HEK293T (cell line): Measurements from ENCODE around the gene PCNP.
"Not testable (repeated sequence)": the region's sequence is repeated elsewhere in the genome, so short reads cannot be mapped to it uniquely, and the experiment has no call there.

Experiments
- CTCF ChIA-PET: fragments of 350-600 bp; formaldehyde crosslinking; extraction: SDS; loops from one replicate; lab custom pipeline; 2021; ENCODE audit warnings: antibody characterized with exemption, inconsistent platforms; lab: Yijun Ruan, JAX
- POLR2A ChIA-PET: fragments of 350-600 bp; formaldehyde crosslinking; extraction: SDS; loops from one replicate; lab custom pipeline; 2020; ENCODE audit warnings: antibody characterized with exemption, inconsistent platforms; lab: Yijun Ruan, JAX
- DNase-seq: peaks from one replicate; pipeline ENCODE4 v3.0.0; 2012; ENCODE audit warnings: mixed read lengths; ENCODE audit errors: extremely low spot score
- ARNT ChIP-seq: fragments of 450-650 bp; IDR thresholded peaks from 2 replicates; pipeline ENCODE4 v1.6.1; 2017; ENCODE audit warnings: mild to moderate bottlenecking
- BHLHE40 ChIP-seq: fragments of 450-650 bp; IDR thresholded peaks from 2 replicates; pipeline ENCODE4 v1.6.1; 2016; ENCODE audit warnings: mild to moderate bottlenecking, moderate library complexity, borderline replicate concordance
- CTBP1 ChIP-seq: fragments of 450-650 bp; IDR thresholded peaks from 2 replicates; pipeline ENCODE4 v1.6.1; 2016; ENCODE audit warnings: borderline replicate concordance
- ELF4 ChIP-seq: fragments of 450-650 bp; IDR thresholded peaks from 2 replicates; pipeline ENCODE4 v1.6.1; 2017; ENCODE audit warnings: antibody characterized with exemption
- FOXA1 ChIP-seq: fragments of 450-650 bp; IDR thresholded peaks from 2 replicates; pipeline ENCODE4 v1.6.1; 2016; ENCODE audit warnings: mild to moderate bottlenecking
- FOXK2 ChIP-seq: fragments of 450-650 bp; IDR thresholded peaks from 2 replicates; pipeline ENCODE4 v1.6.1; 2016; ENCODE audit warnings: mild to moderate bottlenecking
- FOXM1 ChIP-seq: fragments of 450-650 bp; IDR thresholded peaks from 2 replicates; pipeline ENCODE4 v1.6.1; 2017; ENCODE audit warnings: mild to moderate bottlenecking, borderline replicate concordance
- HDGF ChIP-seq: fragments of 450-650 bp; IDR thresholded peaks from 2 replicates; pipeline ENCODE4 v1.6.1; 2017; ENCODE audit warnings: antibody characterized with exemption, borderline replicate concordance
- L3MBTL2 ChIP-seq: fragments of 450-650 bp; conservative IDR thresholded peaks from 2 replicates; pipeline ENCODE4 v1.6.1; 2016; ENCODE audit warnings: mild to moderate bottlenecking
- LEF1 ChIP-seq: fragments of 450-650 bp; IDR thresholded peaks from 2 replicates; pipeline ENCODE4 v1.6.1; 2017; ENCODE audit warnings: mild to moderate bottlenecking, borderline replicate concordance
- NFRKB ChIP-seq: fragments of 450-650 bp; IDR thresholded peaks from 2 replicates; pipeline ENCODE4 v1.6.1; 2016; ENCODE audit warnings: mild to moderate bottlenecking, moderate library complexity
- SP1 ChIP-seq: fragments of 450-650 bp; IDR thresholded peaks from 2 replicates; pipeline ENCODE4 v1.6.1; 2017
- SUZ12 ChIP-seq: fragments of 450-650 bp; IDR thresholded peaks from 2 replicates; pipeline ENCODE4 v1.6.1; 2016; ENCODE audit warnings: mild to moderate bottlenecking
- TARDBP ChIP-seq: fragments of 450-650 bp; IDR thresholded peaks from 2 replicates; pipeline ENCODE4 v1.6.1; 2016
- ZNF384 ChIP-seq: fragments of 450-650 bp; IDR thresholded peaks from 2 replicates; pipeline ENCODE4 v1.6.1; 2016
- TF ChIP-seq, protein P1 (sequence below): fragments of 450-650 bp; IDR thresholded peaks from 2 replicates; pipeline ENCODE4 v1.6.1; 2016

Gene PCNP

DNA sequence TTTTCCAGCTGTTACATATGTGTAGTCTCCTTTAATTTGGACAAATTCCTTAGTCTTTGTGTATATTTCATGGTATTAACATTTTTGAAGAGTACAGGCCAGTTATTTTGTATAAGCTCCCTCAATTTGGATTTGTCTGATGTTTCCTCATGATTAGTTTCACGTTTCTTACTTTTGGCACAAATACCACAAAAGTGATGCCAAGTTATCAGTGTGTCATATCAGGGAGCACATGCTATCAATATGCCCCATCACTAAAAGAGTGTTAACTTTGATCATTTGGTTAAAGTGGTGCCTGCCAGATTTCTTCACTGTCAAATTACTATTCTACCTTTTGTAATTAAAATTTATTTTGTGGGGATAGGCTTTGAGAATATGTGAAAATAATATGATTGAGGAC lies 14.6 kb downstream of the PCNP start:
- CTCF ChIA-PET, result no interaction called here
- POLR2A ChIA-PET, result interaction anchor here (1.4 kb wide), 1 partner anchor 15 kb away, joined by 3 read pairs; the partner anchor contains the start of gene PCNP
- DNase-seq, result no peak
- no peak for TF ChIP-seq ELF4
- TF ChIP-seq NFRKB, result no peak
- TF ChIP-seq SP1, result no peak
- no peak for TF ChIP-seq HDGF
- TF ChIP-seq TARDBP, result no peak
- TF ChIP-seq BHLHE40, result no peak
- TF ChIP-seq FOXA1, result no peak
- TF ChIP-seq FOXM1, result no peak
- TF ChIP-seq CTBP1, result no peak
- TF ChIP-seq, protein P1, sequence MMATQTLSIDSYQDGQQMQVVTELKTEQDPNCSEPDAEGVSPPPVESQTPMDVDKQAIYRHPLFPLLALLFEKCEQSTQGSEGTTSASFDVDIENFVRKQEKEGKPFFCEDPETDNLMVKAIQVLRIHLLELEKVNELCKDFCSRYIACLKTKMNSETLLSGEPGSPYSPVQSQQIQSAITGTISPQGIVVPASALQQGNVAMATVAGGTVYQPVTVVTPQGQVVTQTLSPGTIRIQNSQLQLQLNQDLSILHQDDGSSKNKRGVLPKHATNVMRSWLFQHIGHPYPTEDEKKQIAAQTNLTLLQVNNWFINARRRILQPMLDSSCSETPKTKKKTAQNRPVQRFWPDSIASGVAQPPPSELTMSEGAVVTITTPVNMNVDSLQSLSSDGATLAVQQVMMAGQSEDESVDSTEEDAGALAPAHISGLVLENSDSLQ, result no peak
- TF ChIP-seq ARNT, result no peak
- TF ChIP-seq L3MBTL2, result no peak
- no peak for TF ChIP-seq FOXK2
- no peak for TF ChIP-seq ZNF384
- TF ChIP-seq LEF1, result no peak
- TF ChIP-seq SUZ12, result no peak

DNA sequence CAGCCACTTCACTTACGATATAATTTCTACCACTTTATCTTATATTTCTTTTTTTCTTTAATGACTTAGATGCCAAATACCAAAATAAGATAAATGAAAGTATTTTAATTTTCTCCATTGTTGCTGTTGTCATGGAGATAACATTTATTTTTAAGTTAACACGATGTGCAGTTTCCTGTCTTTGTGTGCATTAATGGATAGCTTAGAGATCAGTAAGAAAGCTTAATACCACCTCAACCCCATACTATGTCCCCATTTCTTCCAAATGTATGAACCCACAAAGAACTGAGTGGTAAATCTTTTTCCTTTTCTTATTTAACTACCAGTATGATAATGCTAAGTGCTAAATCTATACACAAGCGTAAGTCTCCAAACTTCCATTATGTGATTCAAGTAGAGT lies 17.1 kb downstream of the PCNP start:
- DNase-seq, result no peak
- ChIA-PET POLR2A (no interaction called here), CTCF (no interaction called here)
- TF ChIP-seq ELF4, result no peak
- TF ChIP-seq LEF1, result no peak
- no peak for TF ChIP-seq TARDBP
- no peak for TF ChIP-seq CTBP1
- TF ChIP-seq, protein P1, result no peak
- TF ChIP-seq ARNT, result no peak
- no peak for TF ChIP-seq BHLHE40
- TF ChIP-seq SP1, result no peak
- no peak for TF ChIP-seq HDGF
- no peak for TF ChIP-seq NFRKB
- no peak for TF ChIP-seq L3MBTL2
- no peak for TF ChIP-seq ZNF384

DNA sequence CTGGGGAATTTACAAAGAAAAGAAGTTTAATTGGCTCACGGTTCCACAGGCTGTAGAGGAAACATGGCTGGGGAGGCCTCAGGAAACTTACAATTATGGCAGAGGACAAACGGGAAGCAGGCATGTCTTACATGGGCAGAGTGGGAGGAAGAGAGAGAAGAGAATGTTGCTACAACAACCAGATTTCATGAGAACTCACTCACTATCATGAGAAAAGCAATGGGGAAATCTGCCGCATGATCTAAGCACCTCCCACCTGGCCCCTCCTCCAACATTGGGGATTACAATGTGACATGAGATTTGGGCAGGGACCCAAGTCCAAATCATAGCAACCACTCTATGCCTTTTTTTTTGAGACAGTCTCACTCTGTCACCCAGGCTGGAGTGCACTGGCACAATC lies 28.8 kb downstream of the PCNP start:
- ChIA-PET POLR2A (no interaction called here), CTCF (no interaction called here)
- no peak for DNase-seq
- no peak for TF ChIP-seq FOXK2

DNA sequence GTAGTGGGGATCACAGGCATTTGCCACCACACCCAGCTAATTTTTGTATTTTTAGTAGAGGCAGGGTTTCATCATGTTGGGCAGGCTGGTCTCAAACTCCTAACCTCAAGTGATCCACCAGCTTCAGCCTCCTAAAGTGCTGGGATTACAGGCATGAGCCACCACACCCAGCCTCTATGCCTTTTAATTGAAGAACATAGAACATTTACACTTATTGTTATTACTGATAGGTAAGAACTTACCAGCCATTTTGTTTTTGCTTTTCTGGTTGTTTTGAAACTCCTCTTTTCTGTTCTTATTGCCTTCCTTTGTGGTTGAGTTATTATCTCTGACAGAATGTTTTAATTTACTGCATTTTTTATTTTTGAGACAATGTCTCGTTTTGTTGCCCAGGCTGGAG lies 29.2 kb downstream of the PCNP start:
- ChIA-PET CTCF (no interaction called here), POLR2A (no interaction called here)
- DNase-seq, result no peak
- no peak for TF ChIP-seq BHLHE40
- no peak for TF ChIP-seq FOXK2
- no peak for TF ChIP-seq TARDBP
- no peak for TF ChIP-seq SP1
- no peak for TF ChIP-seq CTBP1
- no peak for TF ChIP-seq ELF4
- no peak for TF ChIP-seq ARNT
- no peak for TF ChIP-seq SUZ12
- no peak for TF ChIP-seq LEF1
- TF ChIP-seq HDGF, result no peak
- TF ChIP-seq FOXM1, result no peak

DNA sequence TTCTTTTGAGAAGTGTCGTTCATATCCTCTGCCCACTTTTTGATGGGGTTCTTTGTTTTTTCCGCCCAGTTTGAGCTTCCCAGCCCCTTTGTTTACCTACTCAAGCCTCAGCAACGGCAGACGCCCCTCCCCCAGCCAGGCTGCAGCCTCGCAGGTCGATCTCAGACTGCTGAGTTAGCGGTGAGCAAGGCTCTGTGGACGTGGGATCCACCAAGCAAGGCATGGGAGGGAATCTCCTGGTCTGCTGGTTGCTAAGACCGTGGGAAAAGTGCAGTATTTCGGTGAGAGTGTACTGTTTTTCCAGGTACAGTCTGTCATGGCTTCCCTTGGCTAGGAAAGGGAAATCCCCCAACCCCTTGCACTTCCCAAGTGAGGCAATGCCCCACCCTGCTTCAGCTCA lies 31.4 kb downstream of the PCNP start:
- POLR2A ChIA-PET, CTCF ChIA-PET, DNase-seq: not testable (repeated sequence)

DNA sequence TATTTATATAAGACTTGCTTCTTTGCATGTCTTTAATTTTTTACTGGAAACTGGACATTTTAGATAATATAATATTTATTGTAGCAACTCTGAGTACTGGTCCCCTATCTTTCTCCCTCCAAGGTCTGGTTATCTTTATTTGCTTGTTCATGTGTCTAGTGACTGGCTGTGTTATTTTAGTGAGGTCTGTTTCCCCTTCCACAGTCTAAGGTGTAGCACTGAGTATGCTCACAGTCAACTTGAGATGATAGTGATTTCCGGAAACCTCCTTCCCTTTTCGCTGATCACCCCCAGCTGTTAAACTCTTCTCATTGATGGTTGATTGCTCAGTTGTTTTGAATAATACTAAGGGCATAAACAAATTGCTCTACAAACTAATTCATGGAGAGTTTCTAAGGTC lies 37.0 kb downstream of the PCNP start:
- TF ChIP-seq SUZ12, result no peak
- ChIA-PET CTCF (no interaction called here), POLR2A (no interaction called here)
- no peak for DNase-seq

DNA sequence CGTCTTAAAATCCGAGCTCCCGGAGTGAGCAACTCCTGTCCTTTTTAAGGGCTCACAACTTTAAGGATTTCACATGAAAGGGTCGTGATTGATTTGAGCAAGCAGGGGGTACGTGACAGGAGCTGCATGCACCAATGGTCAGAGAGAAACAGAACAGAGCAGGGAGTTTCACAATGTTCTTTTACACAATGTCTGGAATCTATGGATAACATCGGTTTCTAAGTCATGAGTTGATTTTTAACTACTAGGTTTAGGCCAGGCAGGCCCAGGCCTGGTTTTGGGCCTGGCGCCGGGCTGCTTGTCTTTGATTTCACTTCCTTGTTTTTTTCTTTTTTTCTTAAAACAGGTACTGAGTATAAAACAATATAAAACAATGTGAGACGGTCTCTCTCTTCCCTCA lies 39.0 kb downstream of the PCNP start:
- CTCF ChIA-PET, DNase-seq, POLR2A ChIA-PET: not testable (repeated sequence)

DNA sequence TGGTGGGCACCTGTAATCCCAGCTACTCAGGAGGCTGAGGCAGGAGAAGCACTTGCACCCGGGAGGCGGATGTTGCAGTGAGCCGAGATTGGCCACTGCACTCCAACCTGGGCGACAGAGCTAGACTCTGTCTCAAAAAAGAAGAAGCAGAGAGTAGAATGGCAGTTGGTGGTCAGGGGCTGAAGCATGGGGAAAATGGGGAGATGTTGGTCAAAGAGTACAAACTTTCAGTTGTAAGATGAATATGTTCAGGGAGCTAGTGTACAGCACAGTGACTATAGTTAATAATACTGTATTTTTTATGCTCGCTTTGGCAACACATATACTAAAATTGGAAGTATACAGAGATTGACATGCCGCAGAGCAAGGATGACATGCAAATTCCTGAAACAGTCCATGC lies 41.5 kb downstream of the PCNP start:
- CTCF ChIA-PET, result no interaction called here
- no peak for TF ChIP-seq ARNT
- TF ChIP-seq FOXA1, result no peak
- no peak for TF ChIP-seq FOXM1
- TF ChIP-seq BHLHE40, result no peak
- no peak for TF ChIP-seq ZNF384
- no peak for TF ChIP-seq LEF1
- TF ChIP-seq HDGF, result no peak
- no peak for TF ChIP-seq NFRKB
- no peak for TF ChIP-seq ELF4
- TF ChIP-seq, protein P1, result no peak
- TF ChIP-seq SP1, result no peak
- no peak for TF ChIP-seq CTBP1
- no peak for TF ChIP-seq SUZ12
- TF ChIP-seq TARDBP, result no peak
- POLR2A ChIA-PET, result no interaction called here
- DNase-seq, result no peak
